ENCODE results near the gene APPBP2.

GRCh38 chr17:60473788-60474187 is 52.3 kb downstream of the APPBP2 start:
- TF ChIP-seq CTCF (IDR thresholded peaks at IDR 0.05), result no peak
- no peak for TF ChIP-seq POLR2AphosphoS5 (IDR thresholded peaks at IDR 0.05)

Measured in esophagus muscularis mucosa (tissue), 3 donors.